SK-N-SH (cell line): Measurements from ENCODE around the gene ITGA1. TPM values are rescaled to one million over a fixed set of nuclear protein-coding genes. Genes with fewer than 3 reads are reported as not detected.

ENCODE experiments used
- CTCF ChIA-PET: fragments of 300-600, 350-600 bp; formaldehyde crosslinking; extraction: SDS; loops from one replicate; lab custom pipeline; 2021; lab: Yijun Ruan, JAX
- POLR2A ChIA-PET: fragments of 350-600 bp; sonication (Branson Sonifier 250); formaldehyde crosslinking; extraction: SDS; loops from one replicate; lab custom pipeline; 2020; ENCODE audit warnings: antibody characterized with exemption, inconsistent platforms; lab: Yijun Ruan, JAX
- DNase-seq: peaks from one replicate; pipeline ENCODE4 v3.0.0; 2012
- H2AFZ ChIP-seq: fragments of 200-600 bp; sonication (generic); 2 replicates; pipeline ENCODE4 v1.8.1; 2016; ENCODE audit warnings: antibody characterized with exemption, mild to moderate bottlenecking, low read depth
- H3F3A ChIP-seq: fragments of 200-600 bp; sonication (generic); replicated peaks from 2 replicates; pipeline ENCODE3; 2016; ENCODE audit warnings: antibody characterized with exemption, mild to moderate bottlenecking; ENCODE audit not compliant: insufficient read depth
- H3K27ac ChIP-seq, 2 experiments: fragments of 200-500 bp in 1 of 2; fragments of 200-600 bp in 1 of 2; sonication (Bioruptor generic) in 1 of 2; sonication (generic), shearing (Covaris generic) in 1 of 2; 2 replicates each; pipeline versions ENCODE4 v1.5.1 to v1.6.1; 2014 to 2016; ENCODE audit warnings: low read depth in 2 of 2, inconsistent platforms in 1 of 2, low read length in 1 of 2, mild to moderate bottlenecking in 1 of 2, mixed read lengths in 1 of 2
- H3K27me3 ChIP-seq: fragments of 200-600 bp; sonication (generic), shearing (Covaris generic); 2 replicates; pipeline ENCODE4 v1.6.1; 2016; ENCODE audit warnings: mixed run types; ENCODE audit not compliant: insufficient read depth
- H3K36me3 ChIP-seq, 2 experiments: fragments of 200-500 bp in 1 of 2; fragments of 200-600 bp in 1 of 2; sonication (Bioruptor generic) in 1 of 2; sonication (generic) in 1 of 2; replicated peaks in 1 of 2; 2 replicates each; pipeline versions ENCODE3 to v1.5.1; 2014 to 2016; ENCODE audit warnings: low read length in 1 of 2, mild to moderate bottlenecking in 1 of 2; ENCODE audit not compliant: insufficient read depth in 2 of 2, control insufficient read depth in 1 of 2
- H3K4me1 ChIP-seq, 2 experiments: fragments of 200-500 bp in 1 of 2; fragments of 200-600 bp in 1 of 2; sonication (Bioruptor generic) in 1 of 2; sonication (generic), shearing (Covaris generic) in 1 of 2; 2 replicates each; pipeline versions ENCODE4 v1.5.1 to v1.6.1; 2014 to 2016; ENCODE audit warnings: low read depth in 1 of 2, low read length in 1 of 2, mixed run types in 1 of 2; ENCODE audit not compliant: insufficient read depth in 2 of 2, control insufficient read depth in 1 of 2
- H3K4me2 ChIP-seq: fragments of 200-600 bp; sonication (generic), shearing (Covaris generic); 2 replicates; pipeline ENCODE4 v1.6.1; 2017; ENCODE audit warnings: mixed run types
- H3K4me3 ChIP-seq, 2 experiments: fragments of 200-500 bp in 1 of 2; fragments of 200-600 bp in 1 of 2; sonication (Bioruptor generic) in 1 of 2; sonication (generic), shearing (Covaris generic) in 1 of 2; 2 replicates each; pipeline versions ENCODE4 v1.5.1 to v1.8.1; 2014 to 2016; ENCODE audit warnings: low read depth in 2 of 2, inconsistent platforms in 1 of 2, low read length in 1 of 2, mild to moderate bottlenecking in 1 of 2, mixed read lengths in 1 of 2, moderate library complexity in 1 of 2
- H3K79me2 ChIP-seq: fragments of 200-600 bp; sonication (generic); 2 replicates; pipeline ENCODE4 v1.8.1; 2017; ENCODE audit warnings: mild to moderate bottlenecking; ENCODE audit not compliant: insufficient read depth
- H3K9ac ChIP-seq: fragments of 200-600 bp; sonication (generic); 2 replicates; pipeline ENCODE4 v1.6.1; 2017; ENCODE audit warnings: mixed run types
- H3K9me2 ChIP-seq: fragments of 200-600 bp; sonication (generic); 2 replicates; pipeline ENCODE4 v1.6.1; 2017; ENCODE audit warnings: mixed run types
- H3K9me3 ChIP-seq: fragments of 200-600 bp; sonication (generic); 2 replicates; pipeline ENCODE4 v1.6.1; 2017; ENCODE audit warnings: mixed run types, mild to moderate bottlenecking, moderate library complexity
- H4K20me1 ChIP-seq: fragments of 200-600 bp; sonication (generic); 2 replicates; pipeline ENCODE4 v1.6.1; 2017; ENCODE audit warnings: mild to moderate bottlenecking, mixed run types; ENCODE audit not compliant: insufficient read depth
- CHD2 ChIP-seq: fragments of 150-350 bp; IDR thresholded peaks from 2 replicates; pipeline ENCODE4 v1.6.1; 2018; ENCODE audit warnings: low read length; ENCODE audit not compliant: partially characterized antibody
- EP300 ChIP-seq, 2 experiments: IDR thresholded peaks; 2 replicates each; pipeline versions ENCODE4 v1.4.0 to v1.6.1; 2012; ENCODE audit warnings: borderline replicate concordance in 1 of 2, low read depth in 1 of 2, low read length in 1 of 2
- FOSL2 ChIP-seq: IDR thresholded peaks from 2 replicates; pipeline ENCODE4 v1.4.0; 2012; ENCODE audit warnings: low read depth, mild to moderate bottlenecking, moderate library complexity, borderline replicate concordance
- FOXJ3 ChIP-seq: sonication (generic); formaldehyde crosslinking; IDR thresholded peaks from 2 replicates; pipeline ENCODE4 v1.5.1; 2020; ENCODE audit warnings: mild to moderate bottlenecking, missing genetic modification reagents
- FOXM1 ChIP-seq: IDR thresholded peaks from 2 replicates; pipeline ENCODE4 v1.4.0; 2012; ENCODE audit warnings: low read depth, mild to moderate bottlenecking
- GATA2 ChIP-seq: sonication (generic); formaldehyde crosslinking; IDR thresholded peaks from 2 replicates; pipeline ENCODE4 v1.5.0; 2020; ENCODE audit warnings: mild to moderate bottlenecking, missing genetic modification reagents
- MXI1 ChIP-seq: IDR thresholded peaks from 2 replicates; pipeline ENCODE4 v1.6.1; 2012; ENCODE audit warnings: mild to moderate bottlenecking, low read depth, low read length, improper control_type of control experiment
- RAD21 ChIP-seq: IDR thresholded peaks from 2 replicates; pipeline ENCODE4 v1.6.1; 2012; ENCODE audit warnings: mild to moderate bottlenecking, low read length
- RCOR1 ChIP-seq: fragments of 150-350 bp; IDR thresholded peaks from 2 replicates; pipeline ENCODE4 v1.6.1; 2017; ENCODE audit warnings: antibody characterized with exemption, low read length
- RFX5 ChIP-seq: IDR thresholded peaks from 2 replicates; pipeline ENCODE4 v1.6.1; 2012; ENCODE audit warnings: mild to moderate bottlenecking, improper control_type of control experiment, low read length
- SMC3 ChIP-seq: IDR thresholded peaks from 2 replicates; pipeline ENCODE4 v1.6.1; 2012; ENCODE audit warnings: low read depth, low read length, improper control_type of control experiment
- TCF12 ChIP-seq: IDR thresholded peaks from 2 replicates; pipeline ENCODE4 v1.4.0; 2012
- YY1 ChIP-seq: IDR thresholded peaks from 2 replicates; pipeline ENCODE4 v1.4.0; 2012; ENCODE audit warnings: low read depth, mild to moderate bottlenecking
- WGBS: methylation state at CpG from one replicate; pipeline ENCODE4 v1.1.6; 2017; ENCODE audit warnings: low lambda C conversion rate; 5-methylcytosine and 5-hydroxymethylcytosine counted together
- polyA plus RNA-seq, 3 experiments: library from polyadenylated mRNA; depleted of rRNA; stranded (reverse); fragments of >200 nt; gene quantifications; 2 replicates each; pipeline ENCODE4 v1.2.3, GENCODE V29; 2012
- TF ChIP-seq, protein P1 (sequence below): IDR thresholded peaks from 2 replicates; pipeline ENCODE4 v1.6.1; 2012; ENCODE audit warnings: mild to moderate bottlenecking, low read depth, low read length, moderate library complexity
- TF ChIP-seq, protein P2 (sequence below): IDR thresholded peaks from 2 replicates; pipeline ENCODE4 v1.4.0; 2012; ENCODE audit warnings: low read depth, borderline replicate concordance

ITGA1 gene
- polyA plus RNA-seq, 1 of the 3 experiments (the other 2 are of a cell fraction), result 7.7 TPM

DNA sequence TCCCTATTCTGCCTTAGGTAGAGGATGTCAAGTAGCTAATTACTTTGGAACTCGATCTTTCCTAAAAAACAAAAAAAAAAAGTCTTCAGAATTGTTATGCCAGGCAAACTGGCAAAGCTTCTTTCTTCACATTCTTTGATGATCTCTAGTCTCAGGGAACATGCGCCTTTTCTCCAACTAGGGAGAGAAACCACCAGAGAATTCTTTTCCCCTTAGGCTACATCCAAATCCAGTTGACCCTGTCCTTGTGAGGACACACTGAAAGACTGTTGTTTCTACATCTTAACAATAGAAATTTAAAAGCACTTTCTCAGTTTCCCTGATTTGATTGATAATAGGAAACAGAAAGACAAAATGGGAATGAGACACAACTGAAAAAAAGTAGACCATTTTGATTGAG, 106.7 kb downstream of the ITGA1 start:
- CTCF ChIA-PET, result no interaction called here
- Histone ChIP-seq H3K4me2 (no peak overlapping the region), H3K36me3 (peaks cover 0 to 12% of the 10 kb centered on the region in 2 experiments), H3K9me2 (peaks cover 4% of the 10 kb centered on the region; the same call in 1 of the 2 replicates), H3K4me1 (peaks cover 6 to 22% of the 10 kb centered on the region in 2 experiments; a peak in 3 of 4 replicates), H3F3A (peaks cover 13% of the 10 kb centered on the region), H3K27me3 (no peaks in the 10 kb centered on the region), H3K4me3 (no peak overlapping the region), H2AFZ (no peak overlapping the region), H3K27ac (peak overlapping the region in 1 of 2 experiments; percentile 88; a peak in 2 of 4 replicates), H3K79me2 (no peaks in the 10 kb centered on the region), H3K9me3 (no peaks in the 10 kb centered on the region), H3K9ac (no peak overlapping the region), H4K20me1 (no peaks in the 10 kb centered on the region)
- TF ChIP-seq EP300 (IDR thresholded peaks at IDR 0.05; ENCODE audit: borderline replicate concordance in 1 of 2, low read depth in 1 of 2, low read length in 1 of 2) (no peak), YY1 (no peak), GATA2 (CRISPR knock-in tag) (no peak), CHD2 (no peak), FOXM1 (no peak), FOSL2 (no peak), SMC3 (no peak)
- POLR2A ChIA-PET, result no interaction called here
- WGBS, result 71% methylated on average over 2 of the region's 2 CpGs
- DNase-seq, result no peak

DNA sequence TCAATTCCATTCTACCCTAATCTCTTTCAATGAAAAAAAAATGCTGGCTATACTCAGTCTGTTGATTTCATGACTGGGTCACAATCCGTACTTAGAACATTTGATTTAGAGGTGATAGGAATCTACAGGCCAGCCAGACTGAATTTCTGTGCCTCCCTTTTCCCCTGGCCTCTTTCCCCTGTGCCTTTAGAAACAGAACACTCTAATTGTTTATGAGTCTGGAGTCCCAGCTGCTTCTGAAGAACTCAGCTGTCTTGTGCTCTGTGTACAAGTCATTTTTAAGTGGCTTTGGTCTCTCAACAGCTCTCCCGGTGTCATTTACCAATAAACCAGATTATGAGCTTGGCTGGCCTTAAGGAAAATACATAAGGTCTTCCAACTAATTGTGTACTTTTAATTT, 107.4 kb downstream of the ITGA1 start:
- peak; percentile 69 for DNase-seq
- Histone ChIP-seq H3K9ac (no peak overlapping the region), H3K79me2 (no peaks in the 10 kb centered on the region), H3K36me3 (peaks cover 0 to 15% of the 10 kb centered on the region in 2 experiments), H3K4me2 (no peak overlapping the region), H3K9me2 (peaks cover 4% of the 10 kb centered on the region; the same call in 1 of the 2 replicates), H4K20me1 (no peaks in the 10 kb centered on the region), H2AFZ (no peak overlapping the region), H3K27ac (peak overlapping the region in 1 of 2 experiments; percentile 88; a peak in 2 of 4 replicates), H3K9me3 (no peaks in the 10 kb centered on the region), H3K4me1 (peaks cover 6 to 22% of the 10 kb centered on the region in 2 experiments; a peak in 3 of 4 replicates), H3K27me3 (no peaks in the 10 kb centered on the region), H3F3A (peaks cover 13% of the 10 kb centered on the region), H3K4me3 (no peak overlapping the region)
- WGBS, result 54% methylated on average over 2 of the region's 2 CpGs
- TF ChIP-seq RAD21, result peak; percentile 42; the same call in 1 of the 2 replicates
- no peak for TF ChIP-seq TCF12
- TF ChIP-seq, protein P1, sequence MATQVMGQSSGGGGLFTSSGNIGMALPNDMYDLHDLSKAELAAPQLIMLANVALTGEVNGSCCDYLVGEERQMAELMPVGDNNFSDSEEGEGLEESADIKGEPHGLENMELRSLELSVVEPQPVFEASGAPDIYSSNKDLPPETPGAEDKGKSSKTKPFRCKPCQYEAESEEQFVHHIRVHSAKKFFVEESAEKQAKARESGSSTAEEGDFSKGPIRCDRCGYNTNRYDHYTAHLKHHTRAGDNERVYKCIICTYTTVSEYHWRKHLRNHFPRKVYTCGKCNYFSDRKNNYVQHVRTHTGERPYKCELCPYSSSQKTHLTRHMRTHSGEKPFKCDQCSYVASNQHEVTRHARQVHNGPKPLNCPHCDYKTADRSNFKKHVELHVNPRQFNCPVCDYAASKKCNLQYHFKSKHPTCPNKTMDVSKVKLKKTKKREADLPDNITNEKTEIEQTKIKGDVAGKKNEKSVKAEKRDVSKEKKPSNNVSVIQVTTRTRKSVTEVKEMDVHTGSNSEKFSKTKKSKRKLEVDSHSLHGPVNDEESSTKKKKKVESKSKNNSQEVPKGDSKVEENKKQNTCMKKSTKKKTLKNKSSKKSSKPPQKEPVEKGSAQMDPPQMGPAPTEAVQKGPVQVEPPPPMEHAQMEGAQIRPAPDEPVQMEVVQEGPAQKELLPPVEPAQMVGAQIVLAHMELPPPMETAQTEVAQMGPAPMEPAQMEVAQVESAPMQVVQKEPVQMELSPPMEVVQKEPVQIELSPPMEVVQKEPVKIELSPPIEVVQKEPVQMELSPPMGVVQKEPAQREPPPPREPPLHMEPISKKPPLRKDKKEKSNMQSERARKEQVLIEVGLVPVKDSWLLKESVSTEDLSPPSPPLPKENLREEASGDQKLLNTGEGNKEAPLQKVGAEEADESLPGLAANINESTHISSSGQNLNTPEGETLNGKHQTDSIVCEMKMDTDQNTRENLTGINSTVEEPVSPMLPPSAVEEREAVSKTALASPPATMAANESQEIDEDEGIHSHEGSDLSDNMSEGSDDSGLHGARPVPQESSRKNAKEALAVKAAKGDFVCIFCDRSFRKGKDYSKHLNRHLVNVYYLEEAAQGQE, result no peak
- TF ChIP-seq RFX5, result peak; percentile 23; the same call in 1 of the 2 replicates
- TF ChIP-seq, protein P2, sequence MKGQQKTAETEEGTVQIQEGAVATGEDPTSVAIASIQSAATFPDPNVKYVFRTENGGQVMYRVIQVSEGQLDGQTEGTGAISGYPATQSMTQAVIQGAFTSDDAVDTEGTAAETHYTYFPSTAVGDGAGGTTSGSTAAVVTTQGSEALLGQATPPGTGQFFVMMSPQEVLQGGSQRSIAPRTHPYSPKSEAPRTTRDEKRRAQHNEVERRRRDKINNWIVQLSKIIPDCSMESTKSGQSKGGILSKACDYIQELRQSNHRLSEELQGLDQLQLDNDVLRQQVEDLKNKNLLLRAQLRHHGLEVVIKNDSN, result no peak
- peak; percentile 86; the same call in 1 of the 2 replicates for TF ChIP-seq RCOR1
- TF ChIP-seq FOXJ3 (CRISPR knock-in tag), result peak; percentile 73
- TF ChIP-seq MXI1, result peak; percentile 52; the same call in 1 of the 2 replicates
- TF ChIP-seq GATA2 (CRISPR knock-in tag), result peak; percentile 90
- TF ChIP-seq EP300 (IDR thresholded peaks at IDR 0.05; ENCODE audit: borderline replicate concordance in 1 of 2, low read depth in 1 of 2, low read length in 1 of 2), result peak in 1 of 2 experiments; percentile 84; a peak in 2 of 4 replicates
- peak; percentile 81 for TF ChIP-seq CHD2
- ChIA-PET POLR2A (interaction anchor here (0.9 kb wide), 1 partner anchor 289 kb away, joined by 4 read pairs; no protein-coding TSS in a partner anchor), CTCF (no interaction called here)
